ENCODE data around the gene NRDC. TPM values are rescaled to one million over a fixed set of nuclear protein-coding genes. Genes with fewer than 3 reads are reported as not detected.

Gene NRDC
- total and polyA plus RNA-seq, 10 of the 15 experiments (the other 5 are each of a cell fraction or from before 2014, with no cell fraction given) = 50.1 to 134 (median 90.4) TPM

DNA sequence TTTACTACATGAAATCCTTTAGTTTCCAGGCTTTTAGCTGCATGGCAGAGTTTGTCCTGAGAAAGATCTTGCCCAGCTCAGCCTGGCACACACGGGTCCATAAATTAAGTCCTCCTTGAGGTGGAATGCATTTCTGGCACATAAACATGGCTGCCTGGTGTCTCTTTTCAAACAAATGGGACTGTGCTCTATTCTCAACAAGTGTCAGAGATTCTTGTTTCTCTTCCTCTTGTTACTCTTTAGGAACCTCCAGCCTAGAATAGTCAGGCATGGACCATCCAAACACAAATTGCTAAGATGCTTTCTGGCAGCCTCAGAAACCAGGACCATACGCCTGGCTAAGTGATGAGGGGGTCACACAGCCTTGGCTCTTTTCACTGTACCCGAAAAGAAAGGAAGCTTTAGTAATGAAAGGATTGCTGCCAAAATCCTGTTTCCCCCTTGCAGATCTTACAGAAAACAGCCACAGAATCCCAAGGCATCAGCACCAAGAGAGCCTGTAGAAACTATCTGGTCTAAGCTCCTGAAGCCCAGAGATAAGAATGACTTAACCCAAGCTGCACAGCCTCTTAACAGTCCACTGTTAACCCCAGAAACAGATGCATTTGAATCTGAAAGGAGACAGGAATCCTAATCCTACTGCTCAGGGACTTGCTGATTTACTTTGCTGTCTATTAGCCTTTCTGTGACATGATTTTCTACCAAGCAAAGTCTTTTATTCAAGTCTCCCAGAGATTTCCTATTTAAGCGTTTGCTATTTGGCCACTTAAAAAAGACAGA is 31.9 kb upstream of the NRDC start:
- ChIA-PET POLR2A (no interaction called here), SMC1A (ENCODE audit: uncharacterized antibody, unreplicated experiment) (interaction anchor here (1.3 kb wide), 1 partner anchor 10 kb away, joined by 3 read pairs; no protein-coding TSS in a partner anchor), CTCF (interaction anchor here (0.9 to 1.4 kb wide), 2 partner anchors 13 to 14 kb away, joined by 3 to 5 read pairs; no protein-coding TSS in a partner anchor), RAD21 (ENCODE audit: unreplicated experiment) (no interaction called here)
- peaks cover 0 to 2% of the 10 kb centered on the region in 2 experiments; a peak in 1 of 4 replicates for H3K27me3 ChIP-seq (replicated peaks in 1 of 2; ENCODE audit: control insufficient read depth in 2 of 2, insufficient read depth in 2 of 2, low read length in 1 of 2)
- ATAC-seq (no peak), FAIRE-seq (no peak), DNase-seq (ENCODE audit: low read depth, low spot score) (no peak)
- H3K4me2 ChIP-seq (ENCODE audit: control insufficient read depth, insufficient read depth) = no peak overlapping the region
- no peaks in the 10 kb centered on the region; the same call in 2 of the 3 replicates for H3K9me3 ChIP-seq (replicated peaks; ENCODE audit: control insufficient read depth, insufficient read depth, low read length)
- H3K9ac ChIP-seq (ENCODE audit: control insufficient read depth, insufficient read depth, low read length) = no peak overlapping the region
- no peak overlapping the region for H2AFZ ChIP-seq (ENCODE audit: control insufficient read depth, low read depth, low read length)
- no peaks in the 10 kb centered on the region for H3K79me2 ChIP-seq (ENCODE audit: control insufficient read depth, insufficient read depth, low read length)
- H3K4me1 ChIP-seq (ENCODE audit: control insufficient read depth, insufficient read depth, low read length) = peaks cover 2% of the 10 kb centered on the region; the same call in 1 of the 2 replicates
- H3K27ac ChIP-seq (ENCODE audit: control insufficient read depth, insufficient read depth) = no peak overlapping the region
- WGBS (ENCODE audit: insufficient coverage, insufficient replicate concordance, low lambda C conversion rate, missing lambda C conversion rate) = 23% methylated on average over 4 of the region's 4 CpGs
- intact Hi-C loops (cut with micrococcal nuclease; ENCODE audit: unreplicated experiment) (no loop called here), in situ Hi-C loops (cut with MboI) (no loop called here)
- no TSS peak for BruUV-seq (replicated peaks)
- no peak overlapping the region for H3K4me3 ChIP-seq
- no peaks in the 10 kb centered on the region for H3K36me3 ChIP-seq (ENCODE audit: control insufficient read depth in 2 of 2, insufficient read depth in 2 of 2, low read length in 1 of 2)
- no peaks in the 10 kb centered on the region for H4K20me1 ChIP-seq (ENCODE audit: control insufficient read depth, insufficient read depth)
- TF ChIP-seq, protein P1, sequence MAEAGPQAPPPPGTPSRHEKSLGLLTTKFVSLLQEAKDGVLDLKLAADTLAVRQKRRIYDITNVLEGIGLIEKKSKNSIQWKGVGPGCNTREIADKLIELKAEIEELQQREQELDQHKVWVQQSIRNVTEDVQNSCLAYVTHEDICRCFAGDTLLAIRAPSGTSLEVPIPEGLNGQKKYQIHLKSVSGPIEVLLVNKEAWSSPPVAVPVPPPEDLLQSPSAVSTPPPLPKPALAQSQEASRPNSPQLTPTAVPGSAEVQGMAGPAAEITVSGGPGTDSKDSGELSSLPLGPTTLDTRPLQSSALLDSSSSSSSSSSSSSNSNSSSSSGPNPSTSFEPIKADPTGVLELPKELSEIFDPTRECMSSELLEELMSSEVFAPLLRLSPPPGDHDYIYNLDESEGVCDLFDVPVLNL (IDR thresholded peaks at IDR 0.05; ENCODE audit: low read depth, low read length) = no peak
- TF ChIP-seq IKZF2 (IDR thresholded peaks at IDR 0.05) (no peak), MYC (IDR thresholded peaks at IDR 0.05; ENCODE audit: insufficient read depth, insufficient read length, insufficient replicate concordance, low read length, severe bottlenecking) (no peak), TAF1 (IDR thresholded peaks at IDR 0.05; ENCODE audit: borderline replicate concordance, low read depth, low read length) (no peak), EED (IDR thresholded peaks at IDR 0.05; ENCODE audit: low read depth) (no peak), PAX5 (IDR thresholded peaks at IDR 0.05; ENCODE audit: borderline replicate concordance, low read depth, low read length) (no peak), SIN3A (IDR thresholded peaks at IDR 0.05; ENCODE audit: low read depth, low read length) (no peak), DPF2 (IDR thresholded peaks at IDR 0.05) (no peak), HDGF (IDR thresholded peaks at IDR 0.05) (no peak), CBX3 (IDR thresholded peaks at IDR 0.05; ENCODE audit: borderline replicate concordance, low read depth) (no peak), POU2F2 (IDR thresholded peaks at IDR 0.05; ENCODE audit: borderline replicate concordance, low read depth, low read length) (no peak), ZNF622 (IDR thresholded peaks at IDR 0.05) (no peak), KLF5 (IDR thresholded peaks at IDR 0.05; ENCODE audit: partially characterized antibody) (no peak), MTA3 (IDR thresholded peaks at IDR 0.05; ENCODE audit: borderline replicate concordance, low read length) (no peak), NFYA (IDR thresholded peaks at IDR 0.05; ENCODE audit: borderline replicate concordance, low read depth, low read length) (no peak), CREB1 (IDR thresholded peaks at IDR 0.05; ENCODE audit: low read depth) (no peak), ZZZ3 (IDR thresholded peaks at IDR 0.05; ENCODE audit: control insufficient read depth, insufficient read length, low read depth) (no peak)
- TF ChIP-seq, protein P2, sequence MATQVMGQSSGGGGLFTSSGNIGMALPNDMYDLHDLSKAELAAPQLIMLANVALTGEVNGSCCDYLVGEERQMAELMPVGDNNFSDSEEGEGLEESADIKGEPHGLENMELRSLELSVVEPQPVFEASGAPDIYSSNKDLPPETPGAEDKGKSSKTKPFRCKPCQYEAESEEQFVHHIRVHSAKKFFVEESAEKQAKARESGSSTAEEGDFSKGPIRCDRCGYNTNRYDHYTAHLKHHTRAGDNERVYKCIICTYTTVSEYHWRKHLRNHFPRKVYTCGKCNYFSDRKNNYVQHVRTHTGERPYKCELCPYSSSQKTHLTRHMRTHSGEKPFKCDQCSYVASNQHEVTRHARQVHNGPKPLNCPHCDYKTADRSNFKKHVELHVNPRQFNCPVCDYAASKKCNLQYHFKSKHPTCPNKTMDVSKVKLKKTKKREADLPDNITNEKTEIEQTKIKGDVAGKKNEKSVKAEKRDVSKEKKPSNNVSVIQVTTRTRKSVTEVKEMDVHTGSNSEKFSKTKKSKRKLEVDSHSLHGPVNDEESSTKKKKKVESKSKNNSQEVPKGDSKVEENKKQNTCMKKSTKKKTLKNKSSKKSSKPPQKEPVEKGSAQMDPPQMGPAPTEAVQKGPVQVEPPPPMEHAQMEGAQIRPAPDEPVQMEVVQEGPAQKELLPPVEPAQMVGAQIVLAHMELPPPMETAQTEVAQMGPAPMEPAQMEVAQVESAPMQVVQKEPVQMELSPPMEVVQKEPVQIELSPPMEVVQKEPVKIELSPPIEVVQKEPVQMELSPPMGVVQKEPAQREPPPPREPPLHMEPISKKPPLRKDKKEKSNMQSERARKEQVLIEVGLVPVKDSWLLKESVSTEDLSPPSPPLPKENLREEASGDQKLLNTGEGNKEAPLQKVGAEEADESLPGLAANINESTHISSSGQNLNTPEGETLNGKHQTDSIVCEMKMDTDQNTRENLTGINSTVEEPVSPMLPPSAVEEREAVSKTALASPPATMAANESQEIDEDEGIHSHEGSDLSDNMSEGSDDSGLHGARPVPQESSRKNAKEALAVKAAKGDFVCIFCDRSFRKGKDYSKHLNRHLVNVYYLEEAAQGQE (IDR thresholded peaks at IDR 0.05; ENCODE audit: low read depth, low read length) = no peak

Data from GM12878 (cell line).